Thyroid gland (tissue), 4 donors: ENCODE results near the gene ZNF808.

ENCODE experiments used
- CTCF ChIP-seq, 6 experiments: fragments of 200-600 bp in 3 of 6; fragments of 450-650 bp in 3 of 6; sonication (generic) in 3 of 6; IDR thresholded peaks; one replicate each; pipeline ENCODE4 v1.5.1; 2016 to 2019; ENCODE audit warnings: antibody characterized with exemption in 6 of 6, mild to moderate bottlenecking in 2 of 6, inconsistent platforms in 1 of 6, moderate library complexity in 1 of 6
- POLR2A ChIP-seq, 2 donors: fragments of 450-650 bp; IDR thresholded peaks; one replicate each; pipeline ENCODE4 v1.6.1; 2017; ENCODE audit warnings: antibody characterized with exemption in 2 of 2, mild to moderate bottlenecking in 2 of 2, moderate library complexity in 1 of 2

DNA sequence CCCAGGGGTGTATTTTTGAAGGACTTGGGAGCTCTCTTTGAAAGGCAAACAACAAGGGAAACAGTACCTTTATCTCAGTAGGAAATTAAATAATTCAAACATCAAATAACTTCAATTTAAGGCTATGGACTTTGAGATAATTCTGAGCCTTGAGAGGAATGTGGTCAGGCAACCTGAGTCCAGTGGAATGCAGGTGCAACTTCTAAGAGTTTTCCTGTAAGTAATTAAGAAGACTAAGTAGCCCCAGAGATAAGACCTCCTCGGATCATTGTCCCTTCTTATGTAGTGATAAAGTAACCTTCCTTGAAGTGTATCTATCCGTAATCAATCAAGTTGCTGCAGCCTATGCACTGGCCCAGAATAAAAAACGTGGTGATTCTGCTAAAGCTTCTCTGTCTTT, 71.8 kb downstream of the ZNF808 start:
- TF ChIP-seq POLR2A (IDR thresholded peaks at IDR 0.05) (no peak), CTCF (IDR thresholded peaks at IDR 0.05) (no peak)
